WTC11 (cell line): ENCODE measurements around the gene ELOVL5.

ENCODE experiments used
- CTCF ChIP-seq: fragments of 200-600 bp; IDR thresholded peaks from 2 replicates; pipeline ENCODE4 v1.8.0; 2022; ENCODE audit warnings: antibody characterized with exemption
- ETV6 ChIP-seq: sonication (generic); formaldehyde crosslinking; IDR thresholded peaks from 2 replicates; pipeline ENCODE4 v1.8.1; 2022; ENCODE audit warnings: mild to moderate bottlenecking, missing genetic modification reagents
- MAX ChIP-seq: sonication (generic); formaldehyde crosslinking; IDR thresholded peaks from 2 replicates; pipeline ENCODE4 v1.8.0; 2022; ENCODE audit warnings: mild to moderate bottlenecking, missing genetic modification reagents
- PRDM15 ChIP-seq: sonication (generic); formaldehyde crosslinking; IDR thresholded peaks from 2 replicates; pipeline ENCODE4 v1.8.0; 2022; ENCODE audit warnings: missing genetic modification reagents
- ZNF416 ChIP-seq: fragments of 250-450 bp; sonication (Bioruptor Pico); IDR thresholded peaks from 2 replicates; pipeline ENCODE4 v1.9.0; 2021; ENCODE audit warnings: mild to moderate bottlenecking, inconsistent platforms
- TF ChIP-seq, protein P1 (sequence below): sonication (generic); formaldehyde crosslinking; IDR thresholded peaks from 2 replicates; pipeline ENCODE4 v1.8.1; 2022; ENCODE audit warnings: low read depth, mild to moderate bottlenecking, moderate library complexity, missing genetic modification reagents, borderline replicate concordance

DNA sequence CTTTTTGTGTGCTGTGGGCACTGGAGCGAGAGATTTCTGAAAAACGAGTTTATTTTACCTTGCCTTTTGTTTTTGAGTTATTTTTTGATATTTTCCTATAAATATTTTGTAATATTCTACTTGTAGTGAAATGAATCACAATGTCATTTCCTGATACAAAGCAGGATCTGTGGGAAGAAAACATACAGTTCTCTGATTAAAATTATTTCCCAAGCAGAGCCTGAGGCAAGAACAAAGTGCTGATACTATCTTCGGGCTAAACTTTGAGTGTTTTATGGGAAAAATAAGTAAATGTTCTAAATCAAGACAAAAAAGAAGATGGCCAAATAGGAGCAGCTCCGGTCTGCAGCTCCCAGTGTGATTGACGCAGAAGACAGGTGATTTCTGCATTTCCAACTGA lies 33.7 kb upstream of the ELOVL5 start:
- TF ChIP-seq, protein P1, sequence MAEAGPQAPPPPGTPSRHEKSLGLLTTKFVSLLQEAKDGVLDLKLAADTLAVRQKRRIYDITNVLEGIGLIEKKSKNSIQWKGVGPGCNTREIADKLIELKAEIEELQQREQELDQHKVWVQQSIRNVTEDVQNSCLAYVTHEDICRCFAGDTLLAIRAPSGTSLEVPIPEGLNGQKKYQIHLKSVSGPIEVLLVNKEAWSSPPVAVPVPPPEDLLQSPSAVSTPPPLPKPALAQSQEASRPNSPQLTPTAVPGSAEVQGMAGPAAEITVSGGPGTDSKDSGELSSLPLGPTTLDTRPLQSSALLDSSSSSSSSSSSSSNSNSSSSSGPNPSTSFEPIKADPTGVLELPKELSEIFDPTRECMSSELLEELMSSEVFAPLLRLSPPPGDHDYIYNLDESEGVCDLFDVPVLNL (CRISPR knock-in tag): no peak
- no peak for TF ChIP-seq PRDM15
- no peak for TF ChIP-seq MAX
- no peak for TF ChIP-seq CTCF
- TF ChIP-seq ZNF416 (CRISPR knock-in tag): no peak
- TF ChIP-seq ETV6 (CRISPR knock-in tag): no peak
